T-helper 1 cell treated with Interleukin-12 subunit alpha and Interleukin-12 subunit beta and Interleukin-4 antibody, amounts not matched to agents 30 μg/mL and 1 μg/mL, for 36 hours (primary cell): ENCODE data around the gene VPS33A.

Experiments used
- H3K27ac Mint-ChIP-seq: one replicate; pipeline ENCODE4 v1.8.0; 2021; ENCODE audit warnings: mild to moderate bottlenecking, mixed read lengths
- H3K27me3 Mint-ChIP-seq: one replicate; pipeline ENCODE4 v1.8.0; 2021; ENCODE audit warnings: low read depth, mixed read lengths
- H3K36me3 Mint-ChIP-seq: one replicate; pipeline ENCODE4 v1.8.0; 2021; ENCODE audit warnings: low read depth, mixed read lengths
- H3K4me1 Mint-ChIP-seq: one replicate; pipeline ENCODE4 v1.8.0; 2021; ENCODE audit warnings: low read depth, mixed read lengths
- H3K4me3 Mint-ChIP-seq: one replicate; pipeline ENCODE4 v1.8.0; 2021; ENCODE audit warnings: mild to moderate bottlenecking, moderate library complexity, mixed read lengths
- H3K9me3 Mint-ChIP-seq: one replicate; pipeline ENCODE4 v1.8.0; 2021; ENCODE audit warnings: mixed read lengths

VPS33A gene

GRCh38 chr12:122232691-122233090, 33.6 kb downstream of the VPS33A start:
- Mint-ChIP-seq H3K4me3 (no peak overlapping the region), H3K27ac (no peak overlapping the region), H3K4me1 (peaks cover 2% of the 10 kb centered on the region), H3K36me3 (peaks cover 21% of the 10 kb centered on the region), H3K27me3 (no peaks in the 10 kb centered on the region), H3K9me3 (no peaks in the 10 kb centered on the region)

GRCh38 chr12:122230798-122231197, 35.5 kb downstream of the VPS33A start:
- peaks cover 8% of the 10 kb centered on the region for H3K4me1 Mint-ChIP-seq
- peaks cover 16% of the 10 kb centered on the region for H3K36me3 Mint-ChIP-seq
- no peaks in the 10 kb centered on the region for H3K9me3 Mint-ChIP-seq
- H3K27ac Mint-ChIP-seq: no peak overlapping the region
- no peaks in the 10 kb centered on the region for H3K27me3 Mint-ChIP-seq
- H3K4me3 Mint-ChIP-seq: no peak overlapping the region

GRCh38 chr12:122228092-122228491, 38.2 kb downstream of the VPS33A start:
- no peak overlapping the region for H3K27ac Mint-ChIP-seq
- H3K4me3 Mint-ChIP-seq: peak overlapping the region; percentile 1

GRCh38 chr12:122227341-122227740, 39.0 kb downstream of the VPS33A start:
- Mint-ChIP-seq H3K27me3 (no peaks in the 10 kb centered on the region), H3K4me3 (peak overlapping the region; percentile 75), H3K4me1 (peaks cover 25% of the 10 kb centered on the region), H3K36me3 (peaks cover 23% of the 10 kb centered on the region), H3K27ac (peak overlapping the region; percentile 63), H3K9me3 (no peaks in the 10 kb centered on the region)

More at GRCh38 chr12:122228092-122228491, 38.2 kb downstream of the VPS33A start:
- H3K36me3 Mint-ChIP-seq: peaks cover 21% of the 10 kb centered on the region
- peaks cover 23% of the 10 kb centered on the region for H3K4me1 Mint-ChIP-seq
- H3K27me3 Mint-ChIP-seq: no peaks in the 10 kb centered on the region
- H3K9me3 Mint-ChIP-seq: no peaks in the 10 kb centered on the region

GRCh38 chr12:122226366-122227125, 39.7 kb downstream of the VPS33A start:
- H3K4me1 Mint-ChIP-seq: peaks cover 25% of the 10 kb centered on the region
- peaks cover 21% of the 10 kb centered on the region for H3K36me3 Mint-ChIP-seq
- no peaks in the 10 kb centered on the region for H3K9me3 Mint-ChIP-seq
- no peaks in the 10 kb centered on the region for H3K27me3 Mint-ChIP-seq
- peak overlapping the region; percentile 62 for H3K27ac Mint-ChIP-seq
- H3K4me3 Mint-ChIP-seq: peak overlapping the region; percentile 75

GRCh38 chr12:122225683-122226365, 40.5 kb downstream of the VPS33A start, which contains the start of gene DIABLO:
Gene DIABLO (minus strand): TSS chr12:122226052. CDS start chr12:122226014, 38 bp downstream.
- Mint-ChIP-seq H3K4me3 (peak within 1 kb of the TSS; percentile 91), H3K27ac (peak within 1 kb of the TSS; percentile 91), H3K36me3 (peaks cover 17% of the 10 kb centered on the region), H3K9me3 (no peaks in the 10 kb centered on the region), H3K4me1 (peaks cover 25% of the 10 kb centered on the region), H3K27me3 (no peaks in the 10 kb centered on the region)

- Mint-ChIP-seq H3K27me3 (no peaks in the 10 kb centered on the region), H3K4me3 (no peak overlapping the region), H3K9me3 (no peaks in the 10 kb centered on the region), H3K36me3 (peaks cover 32% of the 10 kb centered on the region), H3K27ac (no peak overlapping the region), H3K4me1 (no peaks in the 10 kb centered on the region)
Observed at GRCh38 chr12:122216445-122216844, 49.8 kb downstream of the VPS33A start.

GRCh38 chr12:122215771-122216170, 50.5 kb downstream of the VPS33A start:
- Mint-ChIP-seq H3K36me3 (peaks cover 32% of the 10 kb centered on the region), H3K4me3 (no peak overlapping the region), H3K27me3 (no peaks in the 10 kb centered on the region), H3K27ac (no peak overlapping the region), H3K4me1 (no peaks in the 10 kb centered on the region), H3K9me3 (no peaks in the 10 kb centered on the region)

GRCh38 chr12:122208073-122208820, 58.0 kb downstream of the VPS33A start:
- H3K27ac Mint-ChIP-seq: no peak overlapping the region
- H3K4me3 Mint-ChIP-seq: no peak overlapping the region
- H3K27me3 Mint-ChIP-seq: peaks cover 16% of the 10 kb centered on the region
- H3K36me3 Mint-ChIP-seq: peaks cover 40% of the 10 kb centered on the region
- peaks cover 8% of the 10 kb centered on the region for H3K4me1 Mint-ChIP-seq
- H3K9me3 Mint-ChIP-seq: no peaks in the 10 kb centered on the region

- Mint-ChIP-seq H3K27me3 (peaks cover 24% of the 10 kb centered on the region), H3K36me3 (peaks cover 38% of the 10 kb centered on the region), H3K4me3 (no peak overlapping the region), H3K9me3 (no peaks in the 10 kb centered on the region), H3K4me1 (peaks cover 10% of the 10 kb centered on the region), H3K27ac (no peak overlapping the region)
Observed at GRCh38 chr12:122207391-122207790, 58.9 kb downstream of the VPS33A start.

- no peak overlapping the region for H3K4me3 Mint-ChIP-seq
- H3K4me1 Mint-ChIP-seq: peaks cover 10% of the 10 kb centered on the region
- no peak overlapping the region for H3K27ac Mint-ChIP-seq
- H3K27me3 Mint-ChIP-seq: peaks cover 25% of the 10 kb centered on the region
- H3K36me3 Mint-ChIP-seq: peaks cover 34% of the 10 kb centered on the region
- no peaks in the 10 kb centered on the region for H3K9me3 Mint-ChIP-seq
Observed at GRCh38 chr12:122206976-122207375, 59.3 kb downstream of the VPS33A start.

- Mint-ChIP-seq H3K36me3 (peaks cover 31% of the 10 kb centered on the region), H3K27ac (no peak overlapping the region), H3K9me3 (no peaks in the 10 kb centered on the region)
Observed at GRCh38 chr12:122206111-122206881, 60.0 kb downstream of the VPS33A start.

GRCh38 chr12:122205053-122205925, 61.0 kb downstream of the VPS33A start:
- Mint-ChIP-seq H3K9me3 (no peaks in the 10 kb centered on the region), H3K27ac (peak overlapping the region; percentile 65), H3K4me1 (peaks cover 10% of the 10 kb centered on the region), H3K4me3 (peak overlapping the region; percentile 87), H3K36me3 (peaks cover 31% of the 10 kb centered on the region), H3K27me3 (peaks cover 33% of the 10 kb centered on the region)

More at GRCh38 chr12:122206111-122206881, 60.0 kb downstream of the VPS33A start:
- peaks cover 10% of the 10 kb centered on the region for H3K4me1 Mint-ChIP-seq
- peaks cover 30% of the 10 kb centered on the region for H3K27me3 Mint-ChIP-seq
- H3K4me3 Mint-ChIP-seq: no peak overlapping the region
